ENCODE results near the gene PKDCC. TPM values are rescaled to one million over a fixed set of nuclear protein-coding genes. Genes with fewer than 3 reads are reported as not detected.

The PKDCC gene
- total RNA-seq, 2 donors from 2014 or later: 85.3 to 105 TPM

GRCh38 chr2:42051543-42052235, 3.9 kb downstream of the PKDCC start:
- DNase-seq: no peak
- peaks cover 8% of the 10 kb centered on the region for H3K27me3 Mint-ChIP-seq (ENCODE audit: insufficient read depth)
- peaks cover 38% of the 10 kb centered on the region for H3K36me3 Mint-ChIP-seq (ENCODE audit: low read depth)
- H3K27ac ChIP-seq (ENCODE audit: low read depth, low read length): peak overlapping the region; percentile 41
- no peaks in the 10 kb centered on the region for H3K9me3 ChIP-seq (ENCODE audit: control insufficient read depth, low read length)
- peak overlapping the region; percentile 88 for H3K4me3 Mint-ChIP-seq
- H3K4me3 ChIP-seq (ENCODE audit: low read length): peak overlapping the region; percentile 90
- H3K27me3 ChIP-seq (ENCODE audit: control insufficient read depth, insufficient read depth, low read length, poor library complexity, severe bottlenecking): no peaks in the 10 kb centered on the region
- TF ChIP-seq, protein P1, sequence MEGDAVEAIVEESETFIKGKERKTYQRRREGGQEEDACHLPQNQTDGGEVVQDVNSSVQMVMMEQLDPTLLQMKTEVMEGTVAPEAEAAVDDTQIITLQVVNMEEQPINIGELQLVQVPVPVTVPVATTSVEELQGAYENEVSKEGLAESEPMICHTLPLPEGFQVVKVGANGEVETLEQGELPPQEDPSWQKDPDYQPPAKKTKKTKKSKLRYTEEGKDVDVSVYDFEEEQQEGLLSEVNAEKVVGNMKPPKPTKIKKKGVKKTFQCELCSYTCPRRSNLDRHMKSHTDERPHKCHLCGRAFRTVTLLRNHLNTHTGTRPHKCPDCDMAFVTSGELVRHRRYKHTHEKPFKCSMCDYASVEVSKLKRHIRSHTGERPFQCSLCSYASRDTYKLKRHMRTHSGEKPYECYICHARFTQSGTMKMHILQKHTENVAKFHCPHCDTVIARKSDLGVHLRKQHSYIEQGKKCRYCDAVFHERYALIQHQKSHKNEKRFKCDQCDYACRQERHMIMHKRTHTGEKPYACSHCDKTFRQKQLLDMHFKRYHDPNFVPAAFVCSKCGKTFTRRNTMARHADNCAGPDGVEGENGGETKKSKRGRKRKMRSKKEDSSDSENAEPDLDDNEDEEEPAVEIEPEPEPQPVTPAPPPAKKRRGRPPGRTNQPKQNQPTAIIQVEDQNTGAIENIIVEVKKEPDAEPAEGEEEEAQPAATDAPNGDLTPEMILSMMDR (conservative IDR thresholded peaks at IDR 0.05): no peak
- H3K9ac ChIP-seq (ENCODE audit: extremely low read depth, low read length, poor library complexity, severe bottlenecking): no peak overlapping the region
- WGBS, 2 experiments (ENCODE audit: insufficient coverage in 1 of 2, insufficient read length in 1 of 2): 80 to 85% methylated on average over 1 to 11 of the region's 11 CpGs
- peaks cover 34% of the 10 kb centered on the region for H3K36me3 ChIP-seq (ENCODE audit: control insufficient read depth, insufficient read depth, low read length)
- H3K9me3 Mint-ChIP-seq: no peaks in the 10 kb centered on the region
- H3K27ac Mint-ChIP-seq: no peak overlapping the region
- H3K4me1 ChIP-seq (ENCODE audit: control insufficient read depth, insufficient read depth, low read length): peaks cover 9% of the 10 kb centered on the region
- peaks cover 64% of the 10 kb centered on the region for H3K4me1 Mint-ChIP-seq

DNA sequence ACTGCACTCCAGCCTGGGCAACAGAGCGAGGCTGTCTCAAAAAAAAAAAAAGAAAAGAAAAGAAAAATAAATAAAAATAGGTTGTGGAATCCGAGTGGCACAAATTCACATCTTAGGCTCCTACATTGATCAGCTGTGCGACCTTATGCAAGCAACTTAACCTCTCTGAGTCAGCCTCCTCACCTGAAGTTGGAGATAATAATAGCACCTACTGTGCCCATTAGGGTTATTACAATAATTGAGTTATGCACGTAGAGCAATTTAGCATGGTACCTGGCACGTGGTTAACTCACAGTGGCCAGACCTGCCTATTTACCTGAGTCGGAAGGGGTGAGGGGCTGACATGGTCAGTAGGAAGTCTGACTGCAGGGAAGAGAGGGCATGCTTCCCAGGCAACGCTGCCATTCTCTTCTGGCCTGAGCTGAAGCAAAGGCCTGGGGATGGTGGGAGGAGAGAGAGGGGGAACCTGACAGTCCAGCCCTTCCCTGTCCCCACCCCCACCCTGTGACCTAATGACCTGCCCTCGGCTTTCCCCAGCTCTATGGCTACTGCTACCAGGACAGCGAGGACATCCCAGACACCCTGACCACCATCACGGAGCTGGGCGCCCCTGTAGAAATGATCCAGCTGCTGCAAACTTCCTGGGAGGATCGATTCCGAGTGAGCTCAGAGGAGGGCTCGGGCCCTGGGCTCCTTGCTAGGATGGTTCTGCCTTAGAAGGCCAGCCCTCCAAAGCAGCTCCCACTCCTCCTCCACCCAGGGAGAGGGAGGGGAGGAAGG, 5.1 kb downstream of the PKDCC start:
- peak; percentile 73 for DNase-seq
- Mint-ChIP-seq H3K4me3 (no peak overlapping the region), H3K27ac (peak overlapping the region; percentile 26)

DNA sequence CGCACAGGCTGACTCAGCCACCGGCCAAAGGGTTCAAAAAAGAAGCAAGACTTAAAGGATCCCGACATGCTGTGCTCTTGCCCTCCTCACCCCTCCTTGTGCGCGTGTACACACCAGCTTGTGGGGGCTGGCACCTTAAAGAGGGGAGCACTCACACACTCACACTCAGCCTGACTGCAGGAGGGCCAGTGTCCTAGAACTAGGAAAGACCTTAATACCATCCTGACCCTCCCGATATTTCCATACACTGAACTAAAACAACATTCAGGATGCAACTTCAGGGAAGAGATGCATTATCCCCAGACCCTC, 5.6 kb downstream of the PKDCC start:
- no peak overlapping the region for H3K4me3 ChIP-seq (ENCODE audit: low read length)
- H3K4me1 Mint-ChIP-seq: peaks cover 60% of the 10 kb centered on the region
- peaks cover 8% of the 10 kb centered on the region for H3K27me3 Mint-ChIP-seq (ENCODE audit: insufficient read depth)
- 74 to 82% methylated on average over 3 to 6 of the region's 6 CpGs for WGBS, 2 experiments (ENCODE audit: insufficient coverage in 1 of 2, insufficient read length in 1 of 2)
- H3K9ac ChIP-seq (ENCODE audit: extremely low read depth, low read length, poor library complexity, severe bottlenecking): no peak overlapping the region
- H3K36me3 ChIP-seq (ENCODE audit: control insufficient read depth, insufficient read depth, low read length): peaks cover 49% of the 10 kb centered on the region
- peak overlapping the region; percentile 26 for H3K27ac Mint-ChIP-seq
- H3K4me3 Mint-ChIP-seq: no peak overlapping the region
- TF ChIP-seq, protein P1 (conservative IDR thresholded peaks at IDR 0.05): no peak
- peaks cover 9% of the 10 kb centered on the region for H3K4me1 ChIP-seq (ENCODE audit: control insufficient read depth, insufficient read depth, low read length)
- H3K9me3 Mint-ChIP-seq: no peaks in the 10 kb centered on the region
- no peaks in the 10 kb centered on the region for H3K27me3 ChIP-seq (ENCODE audit: control insufficient read depth, insufficient read depth, low read length, poor library complexity, severe bottlenecking)
- H3K9me3 ChIP-seq (ENCODE audit: control insufficient read depth, low read length): no peaks in the 10 kb centered on the region
- DNase-seq: no peak
- peaks cover 51% of the 10 kb centered on the region for H3K36me3 Mint-ChIP-seq (ENCODE audit: low read depth)
- H3K27ac ChIP-seq (ENCODE audit: low read depth, low read length): peak overlapping the region; percentile 51

More for the DNA sequence above, 5.1 kb downstream of the PKDCC start:
- TF ChIP-seq, protein P1 (conservative IDR thresholded peaks at IDR 0.05): no peak
- peak overlapping the region; percentile 51 for H3K27ac ChIP-seq (ENCODE audit: low read depth, low read length)
- peaks cover 46% of the 10 kb centered on the region for H3K36me3 ChIP-seq (ENCODE audit: control insufficient read depth, insufficient read depth, low read length)
- 84% methylated on average over 8 to 14 of the region's 14 CpGs for WGBS, 2 experiments (ENCODE audit: insufficient coverage in 1 of 2, insufficient read length in 1 of 2)
- Mint-ChIP-seq H3K9me3 (no peaks in the 10 kb centered on the region), H3K4me1 (peaks cover 60% of the 10 kb centered on the region), H3K36me3 (ENCODE audit: low read depth) (peaks cover 50% of the 10 kb centered on the region), H3K27me3 (ENCODE audit: insufficient read depth) (peaks cover 8% of the 10 kb centered on the region)
- no peak overlapping the region for H3K4me3 ChIP-seq (ENCODE audit: low read length)
- H3K4me1 ChIP-seq (ENCODE audit: control insufficient read depth, insufficient read depth, low read length): peaks cover 9% of the 10 kb centered on the region
- H3K9ac ChIP-seq (ENCODE audit: extremely low read depth, low read length, poor library complexity, severe bottlenecking): no peak overlapping the region
- no peaks in the 10 kb centered on the region for H3K27me3 ChIP-seq (ENCODE audit: control insufficient read depth, insufficient read depth, low read length, poor library complexity, severe bottlenecking)
- no peaks in the 10 kb centered on the region for H3K9me3 ChIP-seq (ENCODE audit: control insufficient read depth, low read length)

Measured in endodermal cell (in vitro differentiated cells).